ENCODE measurements around the gene GOPC.

GRCh38 chr6:117591405-117591804 lies 10.9 kb downstream of the GOPC start:
- no peak for TF ChIP-seq POLR2A (IDR thresholded peaks at IDR 0.05; ENCODE audit: low read depth, low read length)
- no peak for TF ChIP-seq CTCF (conservative IDR thresholded peaks at IDR 0.05; ENCODE audit: low read depth, low read length)
- TF ChIP-seq MAFK (IDR thresholded peaks at IDR 0.05; ENCODE audit: low read depth, low read length): no peak
- no peak for TF ChIP-seq RCOR1 (IDR thresholded peaks at IDR 0.05; ENCODE audit: insufficient replicate concordance, low read length)
- no peak for TF ChIP-seq CEBPB (IDR thresholded peaks at IDR 0.05; ENCODE audit: low read depth, low read length)
- TF ChIP-seq ELK1 (IDR thresholded peaks at IDR 0.05; ENCODE audit: borderline replicate concordance, low read depth, low read length): no peak
